Peyer's patch (tissue), 4 donors: ENCODE measurements around the gene ZNF609. TPM values are rescaled to one million over a fixed set of nuclear protein-coding genes. Genes with fewer than 3 reads are reported as not detected.
"Not testable (repeated sequence)": the region's sequence is repeated elsewhere in the genome, so short reads cannot be mapped to it uniquely, and the experiment has no call there.

Experiments used
- DNase-seq, 3 donors: peaks; one replicate each; pipeline ENCODE4 v3.0.0-alpha.2; 2017 to 2019
- H3K27ac ChIP-seq, 4 donors: fragments of 200-600 bp; sonication (generic); one replicate each; pipeline ENCODE4 v1.5.1; 2016 to 2019
- H3K27me3 ChIP-seq, 2 donors: fragments of 200-600 bp; sonication (generic); one replicate each; pipeline ENCODE4 v1.5.1; 2019
- H3K36me3 ChIP-seq, 3 donors: fragments of 200-600 bp; sonication (generic); one replicate each; pipeline ENCODE4 v1.5.1; 2016 to 2019
- H3K4me1 ChIP-seq, 4 donors: fragments of 200-600 bp; sonication (generic); one replicate each; pipeline ENCODE4 v1.5.1; 2016 to 2019
- H3K4me3 ChIP-seq, 4 donors: fragments of 200-600 bp; sonication (generic); 1 replicate in 3 of 4; 2 replicates in 1 of 4; pipeline ENCODE4 v1.5.1; 2016 to 2019; ENCODE audit warnings: mild to moderate bottlenecking in 1 of 4
- H3K9me3 ChIP-seq, 4 donors: fragments of 200-600 bp; sonication (generic); one replicate each; pipeline ENCODE4 v1.5.1; 2016 to 2019; ENCODE audit warnings: mild to moderate bottlenecking in 1 of 4
- CTCF ChIP-seq, 6 experiments: fragments of 450-650 bp in 4 of 6; fragments of 200-600 bp in 2 of 6; sonication (generic) in 1 of 6; IDR thresholded peaks; one replicate each; pipeline ENCODE4 v1.5.1; 2017 to 2019; ENCODE audit warnings: antibody characterized with exemption in 6 of 6, mild to moderate bottlenecking in 3 of 6, moderate library complexity in 1 of 6
- POLR2A ChIP-seq, 2 donors: fragments of 450-650 bp; IDR thresholded peaks; one replicate each; pipeline ENCODE4 v1.5.1; 2017; ENCODE audit warnings: antibody characterized with exemption in 2 of 2, mild to moderate bottlenecking in 2 of 2, moderate library complexity in 2 of 2
- total RNA-seq, 4 donors: library from RNA; depleted of rRNA; stranded (reverse); fragments of >200 nt; gene quantifications; one replicate each; pipeline ENCODE4 v1.1.0, GENCODE V29; 2016

ZNF609 gene
- total RNA-seq, 4 donors from 2014 or later = 22.1 to 57.8 (median 36.0) TPM

- TF ChIP-seq POLR2A (IDR thresholded peaks at IDR 0.05) (no peak), CTCF (IDR thresholded peaks at IDR 0.05) (no peak)
- H3K36me3 ChIP-seq = no peaks in the 10 kb centered on the region
Measured at GRCh38 chr15:64589435-64590084, 129.2 kb downstream of the ZNF609 start.

GRCh38 chr15:64592845-64593244, 132.5 kb downstream of the ZNF609 start:
- not testable (repeated sequence) for H3K36me3 ChIP-seq, H3K4me1 ChIP-seq, H3K9me3 ChIP-seq, H3K4me3 ChIP-seq, H3K27ac ChIP-seq, H3K27me3 ChIP-seq, DNase-seq

More at GRCh38 chr15:64589435-64590084, 129.2 kb downstream of the ZNF609 start:
- H3K4me3 ChIP-seq = no peak overlapping the region
- no peaks in the 10 kb centered on the region for H3K4me1 ChIP-seq
- no peak overlapping the region for H3K27ac ChIP-seq
- no peak for DNase-seq
- no peaks in the 10 kb centered on the region for H3K27me3 ChIP-seq
- H3K9me3 ChIP-seq = no peaks in the 10 kb centered on the region

- Histone ChIP-seq H3K27ac (peak overlapping the region; percentile 18 to 61 (median 46)), H3K4me3 (peak overlapping the region in 1 of 4 donors; percentile 13), H3K4me1 (peaks cover 0 to 12% (median 0%) of the 10 kb centered on the region in 4 donors)
Measured at GRCh38 chr15:64596701-64597476, 136.5 kb downstream of the ZNF609 start.

GRCh38 chr15:64597477-64597822, 137.1 kb downstream of the ZNF609 start:
- no peak overlapping the region for H3K4me3 ChIP-seq
- H3K36me3 ChIP-seq = no peaks in the 10 kb centered on the region
- H3K27me3 ChIP-seq = no peaks in the 10 kb centered on the region
- TF ChIP-seq CTCF (IDR thresholded peaks at IDR 0.05) = no peak
- no peak for TF ChIP-seq POLR2A (IDR thresholded peaks at IDR 0.05)
- no peaks in the 10 kb centered on the region for H3K9me3 ChIP-seq
- H3K27ac ChIP-seq = peak overlapping the region; percentile 18 to 61 (median 46)
- no peak for DNase-seq
- peaks cover 0 to 13% (median 0%) of the 10 kb centered on the region in 4 donors for H3K4me1 ChIP-seq

More at GRCh38 chr15:64596701-64597476, 136.5 kb downstream of the ZNF609 start:
- no peaks in the 10 kb centered on the region for H3K27me3 ChIP-seq
- no peaks in the 10 kb centered on the region for H3K9me3 ChIP-seq
- no peak for TF ChIP-seq CTCF (IDR thresholded peaks at IDR 0.05)
- TF ChIP-seq POLR2A (IDR thresholded peaks at IDR 0.05) = no peak
- DNase-seq = no peak
- H3K36me3 ChIP-seq = no peaks in the 10 kb centered on the region

GRCh38 chr15:64599226-64599625, 138.8 kb downstream of the ZNF609 start:
- H3K9me3 ChIP-seq = no peaks in the 10 kb centered on the region
- H3K4me1 ChIP-seq = peaks cover 0 to 13% (median 0%) of the 10 kb centered on the region in 4 donors
- no peak for DNase-seq
- H3K36me3 ChIP-seq = no peaks in the 10 kb centered on the region
- H3K27me3 ChIP-seq = no peaks in the 10 kb centered on the region
- H3K4me3 ChIP-seq = no peak overlapping the region
- no peak for TF ChIP-seq CTCF (IDR thresholded peaks at IDR 0.05)
- TF ChIP-seq POLR2A (IDR thresholded peaks at IDR 0.05) = no peak
- no peak overlapping the region for H3K27ac ChIP-seq

GRCh38 chr15:64599716-64600115, 139.3 kb downstream of the ZNF609 start:
- peaks cover 0 to 13% (median 0%) of the 10 kb centered on the region in 4 donors for H3K4me1 ChIP-seq
- TF ChIP-seq POLR2A (IDR thresholded peaks at IDR 0.05) = no peak
- no peak for TF ChIP-seq CTCF (IDR thresholded peaks at IDR 0.05)

More at GRCh38 chr15:64599716-64600115, 139.3 kb downstream of the ZNF609 start:
- H3K27ac ChIP-seq = no peak overlapping the region
- DNase-seq = no peak
- no peaks in the 10 kb centered on the region for H3K36me3 ChIP-seq
- no peaks in the 10 kb centered on the region for H3K9me3 ChIP-seq
- no peak overlapping the region for H3K4me3 ChIP-seq
- no peaks in the 10 kb centered on the region for H3K27me3 ChIP-seq
